ENCODE results near the gene MFSD6L.
"Not testable (repeated sequence)": the region's sequence is repeated elsewhere in the genome, so short reads cannot be mapped to it uniquely, and the experiment has no call there.

Gene MFSD6L

DNA sequence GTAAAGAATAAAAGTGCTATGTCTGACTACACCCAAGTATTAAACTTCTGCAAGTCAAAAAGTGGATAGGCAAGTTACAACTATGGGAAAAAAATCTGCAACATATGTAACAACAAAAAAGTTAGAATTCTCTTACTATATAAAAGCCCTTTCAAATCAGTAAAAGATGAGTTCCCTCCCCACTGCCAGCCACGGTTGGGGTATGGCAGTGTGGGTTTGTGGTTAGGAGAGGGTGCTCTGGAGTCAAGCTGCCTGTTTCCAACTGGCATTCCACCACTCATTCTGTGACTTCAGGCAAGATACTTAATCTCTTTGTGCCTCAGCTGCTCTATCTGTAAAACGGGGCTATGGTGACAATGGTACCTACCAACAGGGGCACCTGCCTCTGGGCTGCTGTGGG lies 26.6 kb upstream of the MFSD6L start:
- DNase-seq (ENCODE audit: low spot score) = no peak

DNA sequence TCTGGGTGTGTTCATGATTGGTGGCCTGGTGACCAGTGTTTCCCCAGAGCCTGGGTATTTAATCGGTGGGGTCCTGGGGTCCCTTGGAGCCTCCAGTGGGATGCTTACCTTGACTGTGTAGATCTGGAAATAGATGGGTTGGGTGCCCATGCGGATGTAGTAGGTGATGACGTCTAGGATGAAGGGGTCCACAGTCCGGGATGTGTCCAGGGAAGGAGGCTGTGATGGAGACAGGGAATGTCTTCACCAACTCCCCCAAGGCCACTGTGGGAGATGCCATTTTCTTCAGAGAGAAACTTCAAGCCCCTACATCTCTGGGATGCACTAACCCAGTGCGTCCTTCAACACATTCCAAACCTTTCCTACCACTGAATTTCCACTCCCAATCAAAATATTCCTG lies 24.1 kb upstream of the MFSD6L start:
- DNase-seq (ENCODE audit: low spot score) = no peak

DNA sequence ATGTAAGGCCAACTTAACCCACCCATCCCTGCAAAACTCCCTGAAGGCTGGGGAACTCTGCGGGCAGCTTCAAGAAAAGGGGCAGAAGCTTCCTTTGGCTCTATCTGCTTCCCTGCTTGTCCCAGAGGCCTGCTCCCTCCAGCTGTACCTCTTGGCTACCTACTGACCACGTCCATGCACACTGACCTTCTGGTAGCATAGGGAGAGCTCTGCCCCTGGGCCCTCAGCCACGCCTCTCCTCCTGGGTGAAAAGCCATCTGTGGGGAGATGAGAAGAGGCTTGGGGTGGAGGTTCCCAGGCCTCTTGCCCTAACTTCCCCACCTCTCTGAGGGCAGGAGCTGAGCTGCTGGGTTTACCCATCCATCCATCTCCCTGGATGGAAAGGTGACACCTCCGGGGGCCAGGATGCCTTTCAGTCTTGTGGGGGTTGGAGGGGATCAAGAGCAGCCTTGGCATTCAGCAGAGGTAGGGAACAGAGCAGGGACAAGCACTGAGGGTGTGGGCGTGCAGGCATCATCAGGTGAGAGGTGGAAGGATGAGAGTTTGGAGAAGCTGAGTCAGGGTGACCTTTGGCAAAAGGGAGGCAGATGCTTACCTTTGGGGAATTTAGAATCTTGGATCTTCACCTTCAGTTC lies 23.4 kb upstream of the MFSD6L start:
- DNase-seq (ENCODE audit: low spot score) = no peak

DNA sequence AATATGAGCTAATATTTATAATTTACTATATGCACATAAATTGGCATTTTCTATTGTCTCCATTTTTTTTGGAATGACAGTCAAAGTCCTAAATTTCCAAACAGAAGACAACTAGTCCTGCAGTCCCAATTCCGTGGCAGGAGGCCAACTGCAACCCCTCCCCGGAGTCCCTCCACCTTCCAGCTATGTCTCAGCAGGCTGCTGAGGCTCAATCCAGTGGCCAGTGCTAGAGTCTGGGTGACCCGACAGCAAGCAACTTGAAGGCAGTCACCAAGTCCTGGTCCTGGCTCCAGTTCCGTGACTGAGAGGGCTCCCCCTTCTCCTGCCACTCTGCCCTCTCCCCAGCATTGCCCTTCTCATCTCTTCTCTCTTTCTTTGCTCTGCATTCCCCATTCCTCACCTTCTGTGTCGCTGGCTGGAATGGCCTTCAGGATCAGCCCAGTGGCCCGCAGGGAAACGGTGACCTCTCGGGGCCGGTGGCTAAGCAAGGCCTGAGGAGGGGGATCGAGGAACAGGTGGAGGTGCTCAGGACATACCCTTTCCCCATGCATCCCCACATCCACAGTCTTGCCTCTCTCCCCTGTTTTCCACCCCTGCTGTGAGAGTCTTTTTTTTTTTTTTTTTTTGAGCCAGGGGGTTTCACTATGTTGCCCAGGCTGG lies 22.4 kb upstream of the MFSD6L start:
- DNase-seq (ENCODE audit: low spot score) = no peak

DNA sequence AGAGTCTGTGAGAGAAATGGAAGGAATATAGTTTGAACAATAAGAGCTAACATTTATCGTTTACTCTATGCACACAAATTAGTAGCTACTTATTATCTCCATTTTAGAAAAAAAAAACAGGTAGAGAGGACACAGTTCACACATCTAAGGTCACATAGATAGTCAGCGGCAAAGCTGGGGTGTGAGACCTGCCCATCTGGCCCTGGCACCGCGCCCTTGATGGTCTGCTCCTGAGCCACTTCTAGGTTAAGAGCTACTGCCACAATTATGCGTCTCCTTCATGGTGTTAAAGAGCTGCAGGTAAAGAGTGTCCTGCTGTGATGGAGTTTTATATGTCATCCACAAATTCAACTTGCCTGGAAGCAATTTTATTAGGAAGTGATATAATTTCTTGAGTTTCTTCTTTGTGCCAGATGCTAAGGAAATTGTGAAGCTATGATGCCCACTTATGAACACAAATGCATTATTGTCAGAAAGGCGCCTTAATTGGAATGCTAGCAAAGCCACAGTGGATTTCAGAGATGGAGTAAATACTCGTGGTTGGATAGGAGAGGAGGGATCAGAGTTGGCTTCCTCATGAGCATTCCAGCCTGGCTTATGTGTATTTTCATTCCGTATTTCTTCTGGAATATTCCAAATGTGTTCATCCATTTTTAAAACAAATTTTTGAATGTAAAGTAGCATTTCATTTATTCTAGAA lies 21.3 kb upstream of the MFSD6L start:
- DNase-seq (ENCODE audit: low spot score) = no peak

DNA sequence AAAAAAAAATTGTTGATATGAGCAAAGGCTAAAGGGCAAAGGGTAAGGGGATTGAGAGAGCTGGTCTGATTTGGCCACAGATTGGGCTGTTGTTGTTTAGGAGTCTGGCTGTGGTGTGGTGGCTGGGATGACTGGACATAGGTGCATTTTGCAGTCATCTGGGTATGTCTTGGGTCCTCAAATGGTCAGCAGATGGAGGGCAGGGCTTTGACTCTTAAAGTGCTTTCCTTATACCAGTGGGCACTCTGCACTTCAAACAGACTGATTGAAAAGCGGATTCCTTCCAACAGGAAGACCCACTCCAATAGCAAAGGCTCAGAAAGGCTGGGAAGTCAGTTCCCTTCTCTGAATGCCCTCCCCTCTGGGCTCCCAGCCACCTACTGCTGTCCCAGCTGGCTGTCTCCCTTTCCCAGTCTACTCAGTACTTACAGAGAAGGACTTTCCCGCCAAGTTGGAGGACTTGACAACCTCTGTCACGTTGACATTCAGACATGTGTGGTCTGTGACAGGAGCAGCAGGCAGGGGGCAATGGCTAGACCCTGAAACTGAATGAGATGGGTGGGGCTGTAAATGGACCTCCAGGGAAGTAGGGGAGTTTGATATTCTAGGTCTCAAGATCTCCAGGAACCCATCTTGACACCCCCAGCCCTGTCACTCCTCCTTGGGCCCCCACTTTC lies 19.6 kb upstream of the MFSD6L start:
- no peak for DNase-seq (ENCODE audit: low spot score)

DNA sequence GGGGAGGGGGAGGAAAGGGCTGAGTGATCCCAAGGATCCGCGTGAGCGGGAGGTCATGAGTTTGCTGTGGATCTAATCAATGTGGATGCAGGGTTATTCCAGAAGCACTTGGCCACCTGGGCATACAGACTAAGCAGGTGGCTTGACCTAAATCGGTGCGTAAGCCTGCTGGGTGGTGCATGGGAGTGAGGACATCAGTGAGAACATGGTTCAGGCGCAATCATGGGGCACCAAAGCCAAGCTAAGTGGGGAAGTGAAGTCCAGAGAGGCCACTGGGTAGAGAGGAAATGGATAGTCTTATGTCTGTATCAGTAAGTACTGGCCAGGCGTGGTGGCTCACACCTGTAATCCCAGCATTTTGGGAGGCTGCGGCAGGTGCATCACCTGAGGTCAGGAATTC lies 18.9 kb upstream of the MFSD6L start:
- DNase-seq (ENCODE audit: low spot score) = no peak

DNA sequence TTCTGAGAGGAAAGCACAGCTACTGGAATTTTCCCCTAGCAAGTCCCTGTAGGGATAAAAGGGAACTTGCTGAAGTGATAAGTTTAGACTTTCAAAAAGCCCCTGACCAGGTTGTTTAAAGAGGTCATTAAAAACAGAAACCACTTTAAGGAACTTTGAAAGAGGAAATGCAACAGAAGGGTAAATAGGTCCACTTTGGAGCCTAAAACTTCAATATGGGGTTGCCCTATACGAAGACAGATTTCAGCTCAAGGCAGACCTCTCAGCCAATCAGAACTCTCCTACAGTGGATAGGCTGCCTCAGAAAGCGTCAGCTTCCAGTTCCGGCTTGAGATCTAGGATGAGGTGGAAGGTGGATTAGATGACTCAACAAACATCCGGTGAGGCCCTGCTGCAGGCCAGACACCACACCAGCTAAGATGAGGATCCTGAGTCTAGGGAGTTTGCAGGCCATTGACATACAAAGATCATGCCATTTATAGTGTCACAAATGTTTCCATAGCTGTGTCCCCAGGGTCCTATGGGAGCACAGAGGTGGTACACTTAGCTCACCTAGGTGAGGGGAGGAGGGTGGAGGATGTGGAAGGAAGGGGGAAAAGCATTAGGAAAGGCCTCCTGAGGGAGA lies 7.9 kb upstream of the MFSD6L start:
- DNase-seq (ENCODE audit: low spot score) = peak; percentile 12

DNA sequence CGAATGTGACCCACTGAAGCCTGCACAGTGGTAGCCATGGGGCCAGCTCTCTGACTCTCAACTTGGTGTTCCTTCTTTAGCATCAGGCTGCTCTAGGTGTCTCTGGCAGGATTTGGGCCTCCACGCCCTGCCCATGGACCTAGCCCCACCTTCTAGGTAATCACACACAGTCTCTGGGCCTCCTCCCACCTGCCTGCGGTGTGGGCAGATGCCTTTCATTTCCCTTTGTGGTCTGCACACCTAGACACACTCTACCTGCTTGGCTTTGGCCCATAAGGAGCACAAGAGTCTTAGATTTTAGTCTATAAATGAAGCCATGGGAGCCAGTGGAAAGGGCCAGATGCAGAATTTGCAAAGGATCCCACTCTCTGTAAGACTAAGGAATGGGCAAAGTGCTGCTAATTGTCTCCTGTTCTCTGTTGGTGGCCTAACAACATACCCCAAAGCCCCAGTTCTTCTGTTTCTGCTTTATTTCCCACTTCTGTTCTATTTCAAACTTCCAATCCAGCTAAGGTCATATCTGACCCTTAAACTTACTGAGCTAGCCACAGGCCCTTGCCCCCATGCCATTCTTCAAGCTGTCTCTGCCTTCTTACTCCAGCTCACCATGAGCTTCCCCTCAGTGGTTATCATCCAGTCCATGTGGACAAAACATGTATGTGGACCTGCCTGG lies 7.2 kb upstream of the MFSD6L start:
- no peak for DNase-seq (ENCODE audit: low spot score)

DNA sequence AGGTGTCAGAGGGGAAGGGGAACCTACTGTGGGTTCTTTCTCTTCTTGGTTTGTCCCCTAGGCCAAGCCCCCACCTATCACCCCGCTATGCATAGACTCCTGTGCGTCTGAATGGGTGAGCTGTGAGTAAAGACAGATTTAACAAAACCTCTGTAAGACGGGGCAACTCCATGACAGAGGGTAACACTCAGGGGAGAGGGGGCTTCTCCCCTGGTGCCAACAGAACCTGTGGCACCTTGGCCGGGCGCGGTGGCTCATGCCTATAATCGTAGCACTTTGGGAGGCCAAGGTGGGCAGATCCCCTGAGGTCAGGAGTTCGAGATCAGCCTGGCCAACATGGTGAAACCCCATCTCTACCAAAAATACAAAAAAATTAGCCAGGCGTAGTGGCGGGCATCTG lies 6.2 kb upstream of the MFSD6L start:
- DNase-seq (ENCODE audit: low spot score) = not testable (repeated sequence)

DNA sequence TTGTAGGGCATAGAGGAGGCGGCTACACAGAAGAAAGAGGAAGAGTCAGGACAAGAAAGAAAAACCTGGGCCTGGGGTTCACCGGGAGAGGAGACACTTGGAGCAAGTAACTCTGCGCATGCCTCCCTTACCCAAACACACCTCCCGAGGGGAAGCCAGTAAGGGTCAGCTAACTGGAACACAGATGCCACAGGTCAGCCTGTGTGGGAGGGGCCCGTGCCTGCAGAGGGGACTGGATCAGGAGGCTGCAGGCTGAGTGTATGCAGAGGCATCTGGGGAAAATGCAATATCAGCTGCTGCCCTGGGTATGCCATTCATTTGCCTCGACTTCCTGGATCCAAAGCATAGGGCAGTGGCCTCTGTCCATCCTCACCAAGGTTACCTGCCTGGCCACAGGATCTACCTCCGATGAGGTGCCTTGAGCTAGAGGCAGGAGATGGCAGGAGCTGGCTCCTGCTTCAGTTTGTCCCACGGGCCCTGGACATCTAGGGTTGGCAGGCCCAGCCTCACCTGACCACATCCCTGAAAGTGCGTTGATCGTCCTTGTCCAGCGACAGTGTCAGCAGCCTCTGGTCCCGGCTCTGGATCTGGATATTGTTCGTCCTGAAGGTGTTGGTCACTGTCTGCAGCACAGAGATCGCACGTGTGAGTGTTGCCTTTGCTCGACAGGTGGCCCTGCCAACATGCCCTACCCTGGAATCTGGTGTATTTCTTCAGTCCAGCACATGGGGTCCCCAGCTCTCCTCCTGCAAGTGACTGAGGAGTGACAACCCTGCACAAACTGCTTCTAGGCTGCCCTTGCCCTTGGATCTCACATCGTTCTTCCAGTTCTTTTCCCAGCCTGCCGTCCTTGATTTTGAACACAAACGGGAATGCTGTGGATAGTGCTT lies 4.6 kb upstream of the MFSD6L start:
- DNase-seq (ENCODE audit: low spot score) = no peak

DNA sequence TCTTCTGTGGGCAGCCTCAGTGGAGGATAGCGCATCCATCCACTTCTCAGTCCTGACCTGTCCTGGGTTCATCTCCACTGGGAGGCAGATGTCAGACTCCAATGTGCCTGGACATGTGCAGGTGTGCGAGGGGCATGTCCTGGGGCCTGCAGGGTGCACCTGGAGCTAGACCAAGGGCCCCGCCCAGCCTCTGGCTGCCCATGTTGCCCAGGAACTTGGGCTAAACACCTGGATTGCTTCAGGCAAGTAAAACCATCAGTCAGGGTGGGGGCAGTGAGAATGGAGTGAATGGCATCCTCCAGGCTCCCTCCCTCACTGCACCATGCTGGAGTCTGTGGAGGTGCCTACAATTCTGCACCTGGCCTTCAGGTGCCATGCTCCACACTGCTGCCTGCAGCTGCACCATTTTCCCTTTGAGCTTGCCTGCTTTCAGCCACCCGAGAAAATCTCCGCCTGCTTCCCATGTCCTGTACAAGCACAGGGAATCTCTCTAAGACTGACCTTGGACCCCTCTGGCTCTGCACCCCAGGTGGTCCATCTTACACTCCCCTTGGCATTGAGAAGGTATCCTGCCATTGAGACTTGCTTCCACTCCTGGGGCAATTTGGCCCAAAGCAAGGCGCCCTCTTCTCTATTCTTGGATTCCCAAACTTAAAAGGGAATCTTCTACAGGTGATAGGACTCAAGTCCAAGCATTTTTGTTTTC lies 2.1 kb upstream of the MFSD6L start:
- DNase-seq (ENCODE audit: low spot score) = no peak

DNA sequence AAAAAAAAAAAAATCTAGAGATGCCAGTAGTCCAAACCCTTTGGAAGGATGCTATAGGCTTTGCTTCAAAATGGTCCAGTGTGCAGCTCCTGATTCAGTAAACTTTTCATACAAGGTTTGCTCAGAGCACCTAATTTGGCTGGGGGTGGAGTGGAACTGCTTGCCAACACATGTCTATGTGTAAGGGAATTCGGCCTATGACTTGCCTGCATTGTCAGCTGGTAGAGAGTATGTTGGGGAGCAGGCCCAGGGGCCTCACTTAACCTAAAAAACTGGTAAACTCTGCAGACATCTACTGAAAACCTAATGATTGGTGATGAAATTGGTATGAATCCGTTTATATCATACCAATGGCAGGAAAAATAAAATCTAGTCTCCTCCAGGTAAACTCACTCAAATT lies 1.5 kb upstream of the MFSD6L start:
- DNase-seq (ENCODE audit: low spot score) = no peak

DNA sequence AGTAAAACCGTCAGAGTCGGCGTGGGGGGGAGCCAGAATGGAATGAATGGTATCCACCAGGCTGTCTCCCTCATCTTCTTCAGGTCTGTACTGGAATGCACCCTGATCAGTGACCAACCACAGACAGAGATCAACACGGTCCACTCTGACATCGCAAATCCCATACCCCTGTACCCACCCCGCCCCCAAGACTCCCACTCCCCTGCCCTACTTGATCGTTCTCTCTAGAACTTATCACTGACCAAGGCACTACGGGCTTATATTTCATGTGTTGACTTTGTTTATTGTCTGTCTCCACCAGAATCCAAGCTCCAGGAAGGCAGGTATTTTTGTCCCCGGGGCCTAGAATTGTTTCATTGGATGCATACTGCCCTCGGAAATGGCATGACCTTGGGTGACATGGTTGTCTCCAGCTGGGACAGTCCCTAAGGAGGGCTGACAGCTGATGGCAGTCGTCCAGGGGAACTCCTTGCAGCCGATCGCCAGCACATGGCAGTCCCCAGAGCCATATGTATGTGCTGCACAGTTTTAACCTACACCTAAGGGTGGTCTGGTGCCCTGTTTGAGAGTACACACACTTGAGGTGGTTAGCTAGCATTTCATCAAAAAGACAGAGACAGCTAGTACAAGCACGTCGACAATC lies 526 bp upstream of the MFSD6L start:
- DNase-seq (ENCODE audit: low spot score) = no peak

DNA sequence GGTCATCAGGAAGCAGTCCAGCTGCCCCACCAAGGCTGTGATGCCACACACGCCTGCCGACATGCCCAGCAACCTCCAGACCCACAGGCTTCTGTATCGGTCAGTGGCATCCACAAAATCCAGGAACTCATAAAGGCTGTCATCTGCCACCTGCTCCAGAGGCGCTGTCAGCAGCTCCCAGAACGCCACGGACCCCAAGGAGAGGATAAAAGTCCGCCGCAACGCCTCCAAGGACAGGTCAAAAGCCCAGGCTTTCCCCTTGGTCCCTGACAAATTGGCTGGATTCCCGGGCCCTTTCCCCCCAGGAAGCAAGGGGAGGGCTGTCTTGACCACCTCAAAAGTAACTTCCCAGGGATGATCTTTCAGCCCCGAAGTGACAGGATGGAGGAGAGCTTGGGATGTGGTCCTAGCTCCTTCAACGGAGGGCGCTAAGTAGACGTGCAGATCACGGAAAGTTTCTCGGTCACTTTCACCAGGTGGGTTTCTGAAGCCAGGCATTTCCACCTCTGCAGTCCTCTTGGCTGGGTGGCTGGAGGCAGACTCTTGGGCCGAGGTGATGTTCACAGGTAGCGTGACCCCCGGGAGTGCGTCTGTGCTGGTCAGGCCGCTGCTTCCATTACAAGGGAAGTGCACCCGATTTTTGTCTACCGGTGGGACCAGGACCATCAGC lies 854 bp downstream of the MFSD6L start:
- no peak for DNase-seq (ENCODE audit: low spot score)

DNA sequence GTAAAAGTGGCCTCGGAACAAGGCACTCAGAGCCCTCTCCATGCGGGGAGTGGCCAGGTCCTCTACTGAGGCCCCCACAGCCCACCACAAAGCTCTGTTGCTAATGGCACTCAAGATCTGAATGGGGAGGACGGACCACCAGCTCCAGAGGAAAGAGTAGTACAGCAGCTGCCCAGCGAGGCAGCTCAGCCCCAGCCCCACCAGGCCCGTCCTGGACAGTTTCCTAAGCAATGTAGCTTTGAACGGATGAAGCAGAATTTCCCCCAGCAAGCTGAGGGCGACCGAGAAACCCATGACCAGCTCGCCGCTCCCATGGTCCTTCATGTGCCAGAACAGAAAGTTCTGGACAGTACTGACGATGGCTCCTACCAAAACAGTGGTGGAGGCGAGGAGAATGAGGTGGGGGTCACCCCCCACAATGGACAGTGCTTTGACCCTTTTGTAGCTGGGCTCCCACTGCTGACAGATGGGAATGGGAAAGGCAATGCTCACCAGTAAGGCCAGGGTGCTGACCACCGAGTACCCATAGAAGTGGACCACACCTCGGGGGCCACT lies 1.5 kb downstream of the MFSD6L start:
- DNase-seq (ENCODE audit: low spot score) = no peak

DNA sequence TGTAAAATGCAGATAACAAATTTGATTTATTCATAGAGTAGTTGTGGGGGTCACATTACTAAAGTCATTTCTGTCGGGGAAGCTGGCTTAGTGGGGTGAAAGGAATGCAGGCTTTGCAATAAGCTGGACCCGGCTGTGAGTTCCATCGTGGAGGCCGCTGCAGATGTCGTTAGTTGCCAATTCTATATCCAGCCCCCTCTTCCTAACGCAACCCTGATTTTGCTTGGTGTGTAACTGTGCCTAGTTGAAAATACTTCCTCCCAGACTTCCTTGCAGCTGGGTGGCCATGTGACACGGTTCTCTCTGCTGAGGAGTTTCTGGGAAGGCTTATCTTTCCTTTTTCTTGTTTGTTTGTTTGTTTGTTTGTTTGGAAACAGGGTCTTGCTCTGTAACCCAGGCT lies 4.5 kb downstream of the MFSD6L start:
- no peak for DNase-seq (ENCODE audit: low spot score)

DNA sequence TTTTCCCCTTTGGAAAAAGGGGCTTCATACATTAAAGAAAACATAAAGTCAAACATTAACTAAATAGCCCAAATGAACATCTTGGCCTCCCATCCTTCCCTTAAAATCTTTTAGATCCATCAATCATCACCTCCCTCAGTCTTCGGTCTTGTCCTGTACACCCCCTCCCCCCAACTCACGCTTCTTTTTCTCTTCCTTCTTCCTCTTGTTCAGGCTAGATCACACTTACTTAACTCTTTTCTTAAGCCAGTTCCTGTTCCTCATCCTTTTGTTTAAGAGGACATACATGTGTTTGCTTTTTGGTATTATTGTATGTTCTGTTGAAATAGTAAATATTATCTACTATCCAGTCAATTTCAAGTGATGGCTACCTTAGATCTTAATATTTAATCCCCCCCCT lies 5.5 kb downstream of the MFSD6L start:
- no peak for DNase-seq (ENCODE audit: low spot score)

DNA sequence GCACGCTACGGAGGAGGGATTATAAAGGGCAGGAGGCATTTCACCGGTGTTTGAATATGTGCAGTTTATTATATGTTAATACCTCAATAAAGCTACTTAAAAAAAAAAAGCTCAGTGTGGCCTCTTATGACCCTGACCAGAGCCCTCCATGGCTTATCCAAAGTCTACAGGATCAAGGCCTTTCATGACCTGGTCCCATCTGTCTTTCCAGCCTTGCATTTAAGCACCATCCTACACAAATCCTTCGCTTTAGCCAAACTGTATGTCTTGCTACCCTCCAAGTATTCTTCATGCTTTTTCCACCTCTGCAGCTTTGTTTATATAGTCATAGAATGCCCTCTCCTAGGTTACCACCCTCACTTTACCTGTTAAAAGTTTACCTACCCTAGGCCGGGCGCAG lies 6.5 kb downstream of the MFSD6L start:
- DNase-seq (ENCODE audit: low spot score) = no peak

Data from CD4-positive, alpha-beta T cell treated with Interleukin-15 for 4 hours (primary cell).